H9 (cell line): Measurements from ENCODE around the gene TAF3. TPM values are rescaled to one million over a fixed set of nuclear protein-coding genes. Genes with fewer than 3 reads are reported as not detected.

Source experiments
- DNase-seq: peaks from one replicate; pipeline ENCODE4 v3.0.0-alpha.2; 2017
- H2AFZ ChIP-seq: one replicate; pipeline ENCODE4 v1.6.1; 2013; ENCODE audit warnings: mild to moderate bottlenecking, low read length, control low read depth, moderate library complexity
- H2AK5ac ChIP-seq: 2 replicates; pipeline ENCODE4 v1.6.1; 2013; ENCODE audit warnings: low read length, control low read depth, mixed read lengths; ENCODE audit not compliant: insufficient read length
- H2BK120ac ChIP-seq: one replicate; pipeline ENCODE4 v1.6.1; 2013; ENCODE audit warnings: low read depth, mild to moderate bottlenecking, low read length, control low read depth, inconsistent platforms; ENCODE audit not compliant: poor library complexity, severe bottlenecking
- H2BK12ac ChIP-seq: 2 replicates; pipeline ENCODE4 v1.6.1; 2013; ENCODE audit warnings: low read length, control low read depth, mixed read lengths, low read depth; ENCODE audit not compliant: insufficient read length
- H2BK15ac ChIP-seq: 2 replicates; pipeline ENCODE4 v1.6.1; 2013; ENCODE audit warnings: low read depth, low read length, control low read depth
- H2BK20ac ChIP-seq: one replicate; pipeline ENCODE4 v1.6.1; 2013; ENCODE audit warnings: low read depth, mild to moderate bottlenecking, low read length, control low read depth, inconsistent platforms; ENCODE audit not compliant: poor library complexity, severe bottlenecking
- H2BK5ac ChIP-seq: 2 replicates; pipeline ENCODE4 v1.6.1; 2013; ENCODE audit warnings: low read length, control low read depth, mixed read lengths; ENCODE audit not compliant: insufficient read length
- H3K14ac ChIP-seq: 2 replicates; pipeline ENCODE4 v1.6.1; 2013; ENCODE audit warnings: low read length, control low read depth; ENCODE audit not compliant: insufficient read depth
- H3K18ac ChIP-seq: 2 replicates; pipeline ENCODE4 v1.6.1; 2013; ENCODE audit warnings: low read depth, mild to moderate bottlenecking, mixed read lengths, low read length, control low read depth; ENCODE audit not compliant: insufficient read length
- H3K23ac ChIP-seq: 2 replicates; pipeline ENCODE4 v1.6.1; 2013; ENCODE audit warnings: low read length, control low read depth, mixed read lengths, low read depth; ENCODE audit not compliant: insufficient read length
- H3K23me2 ChIP-seq: 2 replicates; pipeline ENCODE4 v1.6.1; 2013; ENCODE audit warnings: low read depth, mild to moderate bottlenecking, mixed read lengths, low read length, control low read depth; ENCODE audit not compliant: insufficient read length, poor library complexity, severe bottlenecking
- H3K27ac ChIP-seq: 2 replicates; pipeline ENCODE4 v1.5.1; 2013; ENCODE audit warnings: low read length, control low read depth, mixed read lengths, low read depth; ENCODE audit not compliant: insufficient read length
- H3K27me3 ChIP-seq: 2 replicates; pipeline ENCODE4 v1.6.1; 2013; ENCODE audit warnings: low read length, control low read depth, inconsistent platforms; ENCODE audit not compliant: insufficient read depth
- H3K4ac ChIP-seq: 2 replicates; pipeline ENCODE4 v1.6.1; 2013; ENCODE audit warnings: low read depth, mild to moderate bottlenecking, control low read depth, inconsistent platforms, low read length, moderate library complexity
- H3K4me1 ChIP-seq: 2 replicates; pipeline ENCODE4 v1.6.1; 2013; ENCODE audit warnings: low read length, control low read depth, inconsistent platforms; ENCODE audit not compliant: insufficient read depth
- H3K4me2 ChIP-seq: 2 replicates; pipeline ENCODE4 v1.6.1; 2013; ENCODE audit warnings: low read length, control low read depth, mixed read lengths; ENCODE audit not compliant: insufficient read length, insufficient read depth
- H3K56ac ChIP-seq: 2 replicates; pipeline ENCODE4 v1.6.1; 2013; ENCODE audit warnings: low read depth, mild to moderate bottlenecking, mixed read lengths, low read length, control low read depth; ENCODE audit not compliant: insufficient read length
- H3K79me1 ChIP-seq: 2 replicates; pipeline ENCODE4 v1.6.1; 2013; ENCODE audit warnings: low read depth, mild to moderate bottlenecking, moderate library complexity, low read length, control low read depth, inconsistent platforms; ENCODE audit not compliant: insufficient read depth, poor library complexity, severe bottlenecking
- H3K79me2 ChIP-seq: 2 replicates; pipeline ENCODE4 v1.6.1; 2013; ENCODE audit warnings: low read length, control low read depth, inconsistent platforms; ENCODE audit not compliant: insufficient read depth
- H3K9ac ChIP-seq: 2 replicates; pipeline ENCODE4 v1.6.1; 2013; ENCODE audit warnings: low read length, control low read depth, mixed read lengths; ENCODE audit not compliant: insufficient read length; ENCODE audit errors: extremely low read depth
- H3K9me3 ChIP-seq: one replicate; pipeline ENCODE4 v1.6.1; 2013; ENCODE audit warnings: low read depth, low read length, inconsistent platforms; ENCODE audit not compliant: control insufficient read depth
- H3T11ph ChIP-seq: one replicate; pipeline ENCODE4 v1.6.1; 2013; ENCODE audit warnings: mild to moderate bottlenecking, low read length, control low read depth, inconsistent platforms
- H4K20me1 ChIP-seq: one replicate; pipeline ENCODE4 v1.6.1; 2013; ENCODE audit not compliant: control insufficient read depth, insufficient read length, insufficient read depth
- H4K5ac ChIP-seq: 2 replicates; pipeline ENCODE4 v1.6.1; 2013; ENCODE audit warnings: low read depth, mild to moderate bottlenecking, mixed read lengths, low read length, control low read depth; ENCODE audit not compliant: insufficient read length
- H4K8ac ChIP-seq: replicated peaks from 2 replicates; pipeline ENCODE4 v1.6.1; 2013; ENCODE audit warnings: low read length, control low read depth, mixed read lengths, low read depth; ENCODE audit not compliant: insufficient read length
- H4K91ac ChIP-seq: 2 replicates; pipeline ENCODE4 v1.6.1; 2013; ENCODE audit warnings: low read depth, mild to moderate bottlenecking, moderate library complexity, mixed read lengths, low read length, control low read depth; ENCODE audit not compliant: insufficient read length
- H3K27ac Mint-ChIP-seq, 3 experiments: 2 replicates in 2 of 3; 3 replicates in 1 of 3; pipeline ENCODE4 v1.8.0; 2020 to 2021; ENCODE audit warnings: mixed read lengths in 3 of 3, mild to moderate bottlenecking in 1 of 3, moderate library complexity in 1 of 3
- H3K27me3 Mint-ChIP-seq: 2 replicates; pipeline ENCODE4 v1.8.0; 2021; ENCODE audit warnings: low read depth, mild to moderate bottlenecking, moderate library complexity, mixed read lengths
- H3K36me3 Mint-ChIP-seq, 3 experiments: 2 replicates in 2 of 3; 3 replicates in 1 of 3; pipeline ENCODE4 v1.8.0; 2020 to 2021; ENCODE audit warnings: low read depth in 3 of 3, mixed read lengths in 3 of 3; ENCODE audit not compliant: insufficient read depth in 1 of 3
- H3K4me1 Mint-ChIP-seq, 2 experiments: 2 replicates each; pipeline ENCODE4 v1.8.0; 2020; ENCODE audit warnings: mixed read lengths in 2 of 2
- H3K4me3 Mint-ChIP-seq, 2 experiments: 2 replicates in 1 of 2; 3 replicates in 1 of 2; pipeline ENCODE4 v1.8.0; 2020 to 2021; ENCODE audit warnings: mild to moderate bottlenecking in 2 of 2, mixed read lengths in 2 of 2, moderate library complexity in 1 of 2
- H3K9me3 Mint-ChIP-seq, 2 experiments: 2 replicates in 1 of 2; 3 replicates in 1 of 2; pipeline ENCODE4 v1.8.0; 2020; ENCODE audit warnings: mild to moderate bottlenecking in 2 of 2, mixed read lengths in 2 of 2, moderate library complexity in 1 of 2
- WGBS: extraction: QIAGEN DNeasy Blood & Tissue Kit; methylation state at CpG from one replicate; pipeline ENCODE4 v1.1.7; 2013; ENCODE audit warnings: missing lambda C conversion rate, low lambda C conversion rate, mixed read lengths; ENCODE audit not compliant: insufficient read length; ENCODE audit errors: extremely low coverage; 5-methylcytosine and 5-hydroxymethylcytosine counted together
- total RNA-seq: library from RNA; stranded (reverse); gene quantifications from 2 replicates; pipeline ENCODE4 v1.2.1, GENCODE V29; 2021
- TF ChIP-seq, protein P1 (sequence below): fragments of 200-600 bp; sonication (generic); conservative IDR thresholded peaks from 3 replicates; pipeline ENCODE4 v1.8.0; 2021; ENCODE audit warnings: antibody characterized with exemption, mild to moderate bottlenecking

Gene TAF3
- total RNA-seq, 1 experiment from 2014 or later, result 10.2 TPM

DNA sequence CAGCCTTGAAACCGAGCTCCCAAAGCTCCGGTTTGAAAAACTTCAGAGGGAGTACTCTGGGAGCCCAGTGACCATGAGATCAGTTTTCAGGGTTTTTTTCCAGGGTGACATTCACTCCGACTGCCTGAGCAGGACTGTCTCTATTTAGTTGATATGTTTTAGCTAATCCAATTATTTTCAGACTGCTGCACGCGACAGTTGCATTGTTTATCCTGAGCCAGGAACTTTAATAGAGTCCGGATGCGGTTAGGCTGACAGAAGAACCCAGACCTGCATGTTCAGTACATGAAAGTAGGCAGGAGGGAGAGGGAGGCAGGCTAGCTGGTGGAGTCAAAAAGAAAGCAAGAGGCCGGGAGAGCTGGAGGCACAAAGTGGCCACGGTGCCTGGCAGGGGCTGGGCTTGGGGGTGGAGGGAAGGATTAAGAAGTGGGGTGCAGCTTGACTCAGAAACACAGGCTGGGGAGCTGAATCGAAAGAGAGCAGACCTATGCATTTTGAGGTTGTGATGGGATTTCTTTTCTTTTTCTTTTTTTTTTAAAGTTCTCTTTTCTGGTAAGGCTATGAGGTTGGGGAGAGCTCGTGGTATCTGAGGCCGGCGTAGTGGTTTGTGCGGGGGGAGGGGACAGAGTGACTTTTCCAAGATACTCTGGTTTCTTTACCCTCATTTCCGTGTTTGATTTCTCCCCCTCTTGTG, 241.9 kb downstream of the TAF3 start:
- H3K79me2 ChIP-seq, result no peaks in the 10 kb centered on the region
- H3K9ac ChIP-seq, result no peak overlapping the region
- peak; percentile 33 for DNase-seq
- no peak overlapping the region for H4K8ac ChIP-seq
- H3T11ph ChIP-seq, result no peak overlapping the region
- TF ChIP-seq, protein P1, sequence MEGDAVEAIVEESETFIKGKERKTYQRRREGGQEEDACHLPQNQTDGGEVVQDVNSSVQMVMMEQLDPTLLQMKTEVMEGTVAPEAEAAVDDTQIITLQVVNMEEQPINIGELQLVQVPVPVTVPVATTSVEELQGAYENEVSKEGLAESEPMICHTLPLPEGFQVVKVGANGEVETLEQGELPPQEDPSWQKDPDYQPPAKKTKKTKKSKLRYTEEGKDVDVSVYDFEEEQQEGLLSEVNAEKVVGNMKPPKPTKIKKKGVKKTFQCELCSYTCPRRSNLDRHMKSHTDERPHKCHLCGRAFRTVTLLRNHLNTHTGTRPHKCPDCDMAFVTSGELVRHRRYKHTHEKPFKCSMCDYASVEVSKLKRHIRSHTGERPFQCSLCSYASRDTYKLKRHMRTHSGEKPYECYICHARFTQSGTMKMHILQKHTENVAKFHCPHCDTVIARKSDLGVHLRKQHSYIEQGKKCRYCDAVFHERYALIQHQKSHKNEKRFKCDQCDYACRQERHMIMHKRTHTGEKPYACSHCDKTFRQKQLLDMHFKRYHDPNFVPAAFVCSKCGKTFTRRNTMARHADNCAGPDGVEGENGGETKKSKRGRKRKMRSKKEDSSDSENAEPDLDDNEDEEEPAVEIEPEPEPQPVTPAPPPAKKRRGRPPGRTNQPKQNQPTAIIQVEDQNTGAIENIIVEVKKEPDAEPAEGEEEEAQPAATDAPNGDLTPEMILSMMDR, result no peak
- H3K23ac ChIP-seq, result no peak overlapping the region
- H3K27ac Mint-ChIP-seq, result no peak overlapping the region
- no peaks in the 10 kb centered on the region; a peak in 1 of 5 replicates for H3K9me3 Mint-ChIP-seq
- H3K79me1 ChIP-seq, result no peaks in the 10 kb centered on the region
- H3K14ac ChIP-seq, result no peak overlapping the region
- H4K20me1 ChIP-seq, result no peaks in the 10 kb centered on the region
- no peaks in the 10 kb centered on the region; a peak in 1 of 7 replicates for H3K36me3 Mint-ChIP-seq
- H2BK15ac ChIP-seq, result no peak overlapping the region
- H3K56ac ChIP-seq, result no peak overlapping the region
- no peak overlapping the region for H4K5ac ChIP-seq
- H3K4me3 Mint-ChIP-seq, result peak overlapping the region in 1 of 2 experiments; percentile 73; a peak in 3 of 5 replicates
- no peak overlapping the region for H2BK5ac ChIP-seq
- H3K9me3 ChIP-seq, result no peaks in the 10 kb centered on the region
- H3K27me3 ChIP-seq, result peaks cover 82% of the 10 kb centered on the region
- H3K18ac ChIP-seq, result no peak overlapping the region
- H2BK20ac ChIP-seq, result no peak overlapping the region
- no peak overlapping the region for H2AK5ac ChIP-seq
- H3K23me2 ChIP-seq, result peaks cover 35% of the 10 kb centered on the region
- peaks cover 99% of the 10 kb centered on the region for H3K27me3 Mint-ChIP-seq
- H3K4me1 ChIP-seq, result peaks cover 18% of the 10 kb centered on the region; the same call in 1 of the 2 replicates
- no peak overlapping the region for H2BK120ac ChIP-seq
- no peak overlapping the region for H4K91ac ChIP-seq
- H2BK12ac ChIP-seq, result no peak overlapping the region
- no peak overlapping the region for H3K27ac ChIP-seq
- H3K4me2 ChIP-seq, result peak overlapping the region; percentile 48
- no peak overlapping the region for H2AFZ ChIP-seq
- H3K4ac ChIP-seq, result no peak overlapping the region
- no CpG with 5 or more reads among the region's 15 CpGs for WGBS
- peaks cover 77 to 86% of the 10 kb centered on the region in 2 experiments for H3K4me1 Mint-ChIP-seq
